Vagina (tissue), 2 donors: ENCODE measurements around the gene ADPGK.

Experiments used
- POLR2A ChIP-seq, 2 donors: fragments of 450-650 bp; IDR thresholded peaks; one replicate each; pipeline ENCODE4 v1.6.1; 2017; ENCODE audit warnings: antibody characterized with exemption in 2 of 2, mild to moderate bottlenecking in 2 of 2, moderate library complexity in 2 of 2
- POLR2AphosphoS5 ChIP-seq, 2 donors: sonication (generic); formaldehyde crosslinking; IDR thresholded peaks; one replicate each; pipeline ENCODE4 v1.9.0; 2017; ENCODE audit warnings: antibody characterized with exemption in 2 of 2, mild to moderate bottlenecking in 2 of 2, low read depth in 1 of 2; ENCODE audit not compliant: insufficient read depth in 1 of 2
- TF ChIP-seq, protein P1 (sequence below), 3 experiments: fragments of 450-650 bp in 2 of 3; fragments of 200-600 bp in 1 of 3; sonication (generic) in 1 of 3; IDR thresholded peaks; one replicate each; pipeline ENCODE4 v1.5.1; 2017 to 2019; ENCODE audit warnings: antibody characterized with exemption in 3 of 3, mild to moderate bottlenecking in 2 of 3, moderate library complexity in 2 of 3

DNA sequence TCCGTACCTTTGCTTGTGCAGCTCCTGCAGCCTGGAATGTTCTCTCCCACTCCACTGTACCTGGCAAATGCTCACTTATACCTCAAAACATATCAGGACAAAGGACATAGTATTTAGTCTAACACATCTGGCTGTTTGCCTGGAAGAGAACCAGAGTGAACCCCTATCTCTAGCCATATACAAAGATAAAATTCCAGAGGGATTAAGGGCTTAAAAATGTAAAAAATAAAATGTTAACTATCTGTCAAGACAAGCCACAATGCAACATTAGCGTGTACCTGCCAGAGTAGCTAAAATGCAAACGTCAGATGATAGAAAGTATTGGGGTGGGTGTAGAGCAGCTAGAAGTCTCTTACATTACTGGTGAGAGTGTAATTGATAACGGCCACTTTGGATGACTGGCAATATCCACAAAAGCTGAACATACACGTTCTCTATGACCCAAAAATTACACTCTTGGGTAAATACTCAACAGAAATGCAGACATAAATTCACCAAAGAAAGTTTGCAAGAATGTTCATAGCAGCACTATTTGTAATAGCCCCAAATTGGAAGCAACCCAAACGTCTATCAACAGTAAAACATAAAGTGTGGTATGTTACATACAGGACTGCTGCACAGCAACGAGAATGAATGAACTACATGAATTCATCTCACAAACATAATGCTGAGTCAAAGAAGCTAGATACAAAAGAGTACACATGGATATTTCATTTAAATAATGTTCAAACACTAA is 18.2 kb upstream of the ADPGK start:
- TF ChIP-seq, protein P1, sequence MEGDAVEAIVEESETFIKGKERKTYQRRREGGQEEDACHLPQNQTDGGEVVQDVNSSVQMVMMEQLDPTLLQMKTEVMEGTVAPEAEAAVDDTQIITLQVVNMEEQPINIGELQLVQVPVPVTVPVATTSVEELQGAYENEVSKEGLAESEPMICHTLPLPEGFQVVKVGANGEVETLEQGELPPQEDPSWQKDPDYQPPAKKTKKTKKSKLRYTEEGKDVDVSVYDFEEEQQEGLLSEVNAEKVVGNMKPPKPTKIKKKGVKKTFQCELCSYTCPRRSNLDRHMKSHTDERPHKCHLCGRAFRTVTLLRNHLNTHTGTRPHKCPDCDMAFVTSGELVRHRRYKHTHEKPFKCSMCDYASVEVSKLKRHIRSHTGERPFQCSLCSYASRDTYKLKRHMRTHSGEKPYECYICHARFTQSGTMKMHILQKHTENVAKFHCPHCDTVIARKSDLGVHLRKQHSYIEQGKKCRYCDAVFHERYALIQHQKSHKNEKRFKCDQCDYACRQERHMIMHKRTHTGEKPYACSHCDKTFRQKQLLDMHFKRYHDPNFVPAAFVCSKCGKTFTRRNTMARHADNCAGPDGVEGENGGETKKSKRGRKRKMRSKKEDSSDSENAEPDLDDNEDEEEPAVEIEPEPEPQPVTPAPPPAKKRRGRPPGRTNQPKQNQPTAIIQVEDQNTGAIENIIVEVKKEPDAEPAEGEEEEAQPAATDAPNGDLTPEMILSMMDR (IDR thresholded peaks at IDR 0.05): no peak
- TF ChIP-seq POLR2AphosphoS5 (IDR thresholded peaks at IDR 0.05; ENCODE audit: insufficient read depth in 1 of 2, low read depth in 1 of 2) (no peak), POLR2A (IDR thresholded peaks at IDR 0.05) (no peak)
